NOMO-1 treated with dmso at 0.1 percent for 144 hours (cell line): ENCODE results near the gene HLA-F.

Source experiments
- DNase-seq: peaks from one replicate; lab custom pipeline; 2025; ENCODE audit not compliant: unreplicated experiment; lab: John Stamatoyannopoulos, UW

Gene HLA-F

DNA sequence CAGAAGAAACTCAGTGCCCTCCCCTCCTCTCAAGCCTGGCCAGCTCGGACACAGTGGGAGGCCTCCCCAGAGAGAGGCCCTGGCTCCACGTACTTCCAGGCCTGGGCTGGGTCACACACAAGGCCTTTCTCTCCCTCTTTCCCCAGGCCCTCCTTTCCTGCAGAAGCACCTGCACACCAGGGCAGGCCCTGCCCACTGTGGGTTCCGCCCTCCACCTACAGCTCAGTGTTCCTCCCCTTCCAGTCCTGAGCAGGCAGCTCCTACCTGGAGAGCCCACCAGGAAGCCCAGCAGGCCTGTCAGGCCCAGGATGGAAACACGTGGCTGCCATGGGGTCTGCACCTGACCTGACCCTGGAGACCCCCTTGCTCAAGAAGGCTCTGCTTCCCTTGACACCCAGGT lies 18.9 kb downstream of the HLA-F start:
- DNase-seq: no peak

DNA sequence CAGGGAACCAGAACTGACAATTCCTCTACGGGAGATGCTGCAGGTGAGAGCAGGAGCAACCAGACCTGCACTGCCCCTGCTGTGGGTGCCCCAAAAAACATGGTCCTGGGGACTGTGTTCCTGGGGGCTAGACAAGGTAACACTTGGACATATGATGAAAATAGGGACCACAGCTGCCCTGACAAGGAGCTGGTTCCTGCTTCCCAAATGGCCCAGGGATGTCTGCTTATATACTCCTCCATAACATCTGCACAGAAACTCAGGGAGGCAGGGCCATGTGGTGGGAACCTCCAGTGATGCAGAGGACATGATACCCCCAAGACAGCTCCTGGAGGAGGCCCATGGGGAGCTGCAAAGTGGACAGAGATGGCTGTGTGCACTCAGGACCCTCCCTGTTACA lies 19.8 kb downstream of the HLA-F start:
- no peak for DNase-seq

DNA sequence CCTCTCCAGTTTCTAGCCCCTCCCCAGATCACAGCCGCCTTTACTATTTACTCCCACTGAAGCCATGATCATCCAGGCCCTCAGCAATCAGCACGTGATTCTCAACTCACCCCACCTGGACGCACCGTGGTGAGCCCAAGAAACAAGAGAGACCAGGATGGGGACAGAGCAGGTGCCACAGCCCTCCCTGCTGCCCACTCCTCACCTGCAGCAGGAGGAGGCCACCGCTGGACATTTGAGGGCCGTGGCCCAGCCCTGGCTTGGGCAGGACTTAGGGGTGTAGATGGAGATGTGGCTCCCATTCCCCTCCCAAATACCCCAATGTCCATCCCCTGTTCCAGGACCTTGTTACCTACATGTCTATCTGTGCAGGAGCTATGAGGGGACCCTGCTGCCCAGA lies 20.3 kb downstream of the HLA-F start:
- no peak for DNase-seq

DNA sequence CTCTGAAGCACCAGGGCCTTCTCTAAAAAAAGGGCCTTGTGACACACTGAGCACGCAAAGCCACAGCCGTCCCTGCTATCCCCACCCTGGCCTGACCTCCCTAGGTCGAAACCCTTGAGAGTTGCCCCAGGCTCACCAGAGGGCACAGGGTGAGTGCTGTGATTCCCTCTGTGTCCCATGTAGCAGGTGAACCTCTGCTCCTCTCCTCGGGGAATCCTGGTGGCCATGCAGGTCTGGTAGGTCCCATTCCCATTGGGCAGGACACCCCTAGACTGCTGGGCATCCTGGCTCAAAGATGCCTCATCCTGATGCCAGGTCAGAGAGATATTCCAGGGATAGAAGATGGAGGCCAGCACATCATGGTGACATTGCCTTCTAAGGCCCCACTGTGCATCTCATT lies 20.9 kb downstream of the HLA-F start:
- DNase-seq: no peak

DNA sequence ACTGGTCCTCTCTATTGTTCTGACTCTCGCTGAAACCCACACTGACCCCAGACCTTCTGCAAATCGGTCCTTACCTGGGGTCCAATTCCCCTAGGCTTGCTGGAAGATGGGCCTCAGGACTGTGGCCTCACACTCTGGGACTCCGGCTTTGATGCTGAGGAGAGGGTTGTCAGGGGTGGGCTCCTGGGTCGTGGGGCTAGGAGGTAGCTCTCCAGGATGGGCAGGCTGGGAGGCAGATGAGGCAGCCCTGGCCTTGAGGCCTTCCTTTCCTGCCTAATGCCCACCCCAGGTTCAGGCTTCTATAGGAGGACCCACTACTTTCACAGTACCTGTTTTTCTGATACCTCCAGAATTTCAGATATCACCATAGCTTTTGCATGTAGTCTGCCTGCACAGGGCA lies 21.4 kb downstream of the HLA-F start:
- no peak for DNase-seq

DNA sequence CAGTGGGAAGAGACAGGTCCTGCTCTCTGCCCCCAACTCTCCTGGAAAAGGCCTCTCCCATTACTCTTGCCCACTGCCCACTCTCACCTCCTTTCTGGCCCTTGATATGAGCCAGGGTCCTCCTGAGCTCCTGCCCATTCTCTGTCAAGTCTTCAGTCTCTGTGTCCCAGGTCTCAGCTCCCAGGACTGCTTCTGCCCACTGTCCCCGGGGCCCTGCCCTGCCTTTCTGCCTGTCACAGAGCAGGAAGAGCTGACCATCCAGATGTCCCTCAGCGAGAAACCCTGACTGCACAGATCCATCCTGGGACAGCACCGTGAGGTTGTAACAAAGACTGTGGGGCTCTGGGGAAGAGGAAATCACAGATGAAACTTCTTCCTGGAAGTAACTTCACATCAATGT lies 22.2 kb downstream of the HLA-F start:
- DNase-seq: no peak

DNA sequence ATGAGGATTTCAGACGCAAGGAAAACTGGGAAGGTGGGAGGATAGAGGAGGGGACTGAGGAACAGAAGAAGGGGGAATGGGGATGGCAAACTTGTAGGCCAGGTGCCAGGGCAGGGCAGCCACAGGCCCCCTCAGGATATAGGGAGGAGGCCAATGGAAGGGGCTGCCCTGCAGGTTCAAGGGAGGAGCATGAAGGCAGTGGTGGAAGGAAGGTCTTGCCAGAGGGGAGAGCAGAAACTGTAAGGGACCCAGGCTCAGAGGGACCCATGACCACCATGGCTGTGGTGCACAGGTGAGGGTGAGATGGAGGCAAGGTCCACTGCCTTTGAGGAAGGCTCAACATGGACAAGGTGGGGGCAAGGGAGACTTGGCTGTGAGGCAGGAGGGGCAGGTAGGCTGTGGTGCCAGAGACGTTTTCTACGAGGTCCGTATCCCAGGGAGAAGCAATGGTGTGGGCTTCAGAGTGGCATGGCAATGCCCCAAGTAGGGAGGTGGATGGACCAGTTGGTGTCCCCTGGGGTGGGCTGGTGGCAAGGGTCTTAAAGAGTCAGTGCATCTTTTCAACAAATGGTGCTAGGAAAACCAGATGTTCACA lies 22.7 kb downstream of the HLA-F start:
- no peak for DNase-seq

DNA sequence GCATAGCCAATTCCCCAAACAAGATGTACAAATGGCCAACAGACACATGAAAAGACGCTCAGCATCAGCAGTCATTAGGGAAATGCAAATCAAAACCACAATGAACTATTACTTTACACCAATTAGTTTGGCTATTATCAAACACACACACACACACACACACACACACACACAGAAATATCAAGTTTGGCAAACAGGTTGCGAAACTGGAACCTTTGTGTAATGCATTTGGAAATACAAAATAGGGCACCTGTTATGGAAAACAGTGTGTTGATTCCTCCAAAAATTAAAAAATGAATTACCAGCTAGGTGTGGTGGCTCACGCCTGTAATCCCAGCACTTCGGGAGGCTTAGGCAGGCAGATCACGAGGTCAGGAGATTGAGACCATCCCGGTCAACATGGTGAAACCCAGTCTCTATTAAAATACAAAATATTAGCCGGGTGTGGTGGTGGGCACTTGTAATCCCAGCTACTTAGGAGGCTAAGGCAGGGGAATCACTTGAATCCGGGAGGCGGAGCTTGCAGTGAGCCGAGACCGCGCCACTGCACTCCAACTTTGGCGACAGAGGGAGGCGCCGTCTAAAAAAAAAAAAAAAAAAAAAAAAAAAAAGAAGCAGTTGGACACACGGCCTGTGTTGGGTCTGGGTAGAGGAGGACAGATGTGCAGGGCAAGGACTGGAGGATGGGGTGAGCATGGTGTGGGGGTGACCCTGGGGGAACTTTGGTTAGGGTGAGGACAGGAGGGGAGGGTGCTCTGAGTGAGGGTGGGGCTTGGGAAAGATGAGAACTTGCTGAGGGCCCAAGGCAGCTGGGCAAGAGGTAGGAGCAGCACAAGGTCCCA lies 23.8 kb downstream of the HLA-F start:
- DNase-seq: no peak

DNA sequence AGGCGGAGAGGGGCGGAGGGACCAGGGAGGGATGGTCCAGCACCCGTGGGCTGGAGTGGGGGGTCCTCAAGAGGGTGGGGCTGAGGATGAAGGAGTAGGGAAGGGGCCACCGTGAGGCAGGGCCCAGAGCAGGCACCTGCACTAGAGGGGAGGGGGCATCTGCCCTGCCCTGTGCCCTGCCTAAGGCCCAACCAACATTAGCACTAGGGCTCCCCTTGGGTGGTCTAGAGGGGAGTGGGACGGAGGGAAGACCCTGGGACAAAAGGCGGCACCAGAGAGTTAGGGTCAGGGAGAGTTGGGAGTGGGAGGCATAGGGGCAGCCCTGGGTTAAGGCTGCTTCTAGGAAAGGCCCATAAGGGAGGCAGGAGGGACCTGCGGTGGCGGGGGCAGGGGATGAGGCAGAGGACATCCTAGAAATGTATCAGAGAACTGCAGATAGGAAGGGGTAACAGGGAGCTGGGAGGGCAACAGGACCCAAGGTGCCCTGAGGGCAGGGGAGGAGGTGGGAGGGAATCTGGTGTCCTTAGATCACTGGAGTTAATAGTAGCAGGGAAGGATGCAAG lies 24.5 kb downstream of the HLA-F start:
- DNase-seq: no peak

DNA sequence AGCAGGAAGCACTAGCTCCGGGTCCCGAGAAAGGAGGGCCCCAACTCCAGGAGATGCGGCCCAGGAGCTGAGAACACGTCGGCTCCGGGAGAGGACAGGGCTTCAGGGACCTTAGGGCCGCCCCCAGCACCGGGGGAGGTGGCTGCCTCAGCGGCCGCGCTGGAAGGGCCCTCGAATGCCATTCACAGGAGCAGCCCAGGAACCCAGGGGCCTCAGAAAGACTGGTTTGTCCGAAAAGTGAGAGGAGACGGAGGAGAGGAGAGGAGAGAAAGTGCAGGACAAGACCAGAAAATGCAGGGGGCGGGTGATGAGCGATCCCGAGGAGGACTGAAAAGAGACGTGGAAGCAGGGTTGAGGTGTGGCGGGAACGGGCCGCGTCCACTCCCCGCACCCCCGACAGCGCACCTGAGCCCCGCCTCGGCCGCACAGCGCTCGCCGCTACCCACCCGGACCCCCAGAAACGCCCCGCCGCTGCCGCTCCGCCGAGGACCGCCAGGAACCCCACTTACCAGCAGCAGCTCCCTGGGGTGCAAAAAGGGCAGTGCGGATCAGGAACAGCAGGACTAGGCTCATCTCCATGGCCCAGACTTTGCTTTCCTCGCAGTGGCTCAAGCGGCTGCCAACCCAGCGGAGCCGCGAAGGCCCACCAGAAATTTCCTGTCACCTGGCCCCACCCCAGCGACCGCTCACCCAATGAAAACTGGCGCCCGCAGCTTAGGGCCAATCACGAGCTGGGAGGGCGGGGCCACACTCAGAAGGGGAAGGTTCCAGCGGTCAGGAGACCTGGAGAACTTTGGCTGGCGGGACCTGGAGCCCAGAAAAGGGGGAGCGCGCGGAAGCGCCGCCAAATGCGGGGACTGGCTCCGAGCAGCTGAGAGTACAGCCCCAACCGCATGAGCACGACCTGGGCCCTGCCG lies 25.4 kb downstream of the HLA-F start:
- peak; percentile 81 for DNase-seq

DNA sequence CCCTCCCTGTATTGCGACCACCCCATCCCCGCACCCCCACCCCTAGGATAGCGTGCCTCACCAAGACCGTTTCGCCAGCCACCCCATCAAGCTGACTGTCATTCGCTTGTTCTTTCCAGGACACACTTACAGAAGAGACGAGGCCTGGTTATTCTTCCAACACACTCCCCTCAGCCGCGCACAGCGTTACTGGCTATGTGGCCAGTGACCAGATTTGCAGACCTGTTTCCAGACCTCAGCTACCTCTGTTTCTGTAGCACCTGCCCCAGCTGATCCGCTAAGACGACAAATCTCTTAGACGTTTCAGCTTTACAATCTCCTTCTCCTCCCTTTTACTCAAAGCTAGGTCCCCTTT lies 26.1 kb downstream of the HLA-F start:
- no peak for DNase-seq

DNA sequence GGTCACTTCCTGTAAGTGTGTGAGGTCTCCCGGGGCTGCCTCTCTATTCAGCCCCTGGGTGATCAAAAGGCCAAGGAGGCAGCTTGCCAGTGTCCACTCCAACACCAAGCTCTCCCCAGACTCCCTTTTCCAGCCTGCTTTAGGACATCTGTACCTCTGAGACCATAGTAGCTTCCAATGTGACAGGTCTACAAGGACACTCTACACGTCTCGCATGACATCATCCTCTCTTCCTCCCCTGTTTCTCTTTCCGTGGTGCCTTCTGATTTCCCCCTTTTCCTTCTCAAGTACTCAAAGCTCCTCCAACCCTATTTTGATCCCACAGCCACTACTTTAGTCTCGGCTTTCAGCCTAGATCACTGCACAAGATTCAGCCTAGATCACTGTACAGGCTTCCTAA lies 26.4 kb downstream of the HLA-F start:
- no peak for DNase-seq

DNA sequence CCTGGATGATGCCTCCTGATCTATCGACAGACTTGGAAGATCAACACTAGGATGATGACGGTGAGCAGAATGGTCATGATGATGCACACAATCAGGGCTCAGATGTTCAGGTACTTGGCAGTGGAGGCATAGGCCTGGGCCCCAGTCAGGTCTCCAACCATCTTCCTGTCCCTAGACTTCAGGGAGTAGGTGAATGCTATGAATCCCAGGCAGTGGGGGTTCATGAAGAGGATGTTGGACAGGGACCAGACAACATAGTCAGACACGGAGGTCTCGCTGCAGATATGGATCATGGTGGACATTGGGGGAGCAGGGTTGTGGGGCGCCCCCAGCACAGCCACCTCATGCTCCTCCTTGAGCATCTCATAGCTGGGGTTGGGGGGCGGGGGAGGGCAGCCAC lies 27.5 kb downstream of the HLA-F start:
- no peak for DNase-seq

DNA sequence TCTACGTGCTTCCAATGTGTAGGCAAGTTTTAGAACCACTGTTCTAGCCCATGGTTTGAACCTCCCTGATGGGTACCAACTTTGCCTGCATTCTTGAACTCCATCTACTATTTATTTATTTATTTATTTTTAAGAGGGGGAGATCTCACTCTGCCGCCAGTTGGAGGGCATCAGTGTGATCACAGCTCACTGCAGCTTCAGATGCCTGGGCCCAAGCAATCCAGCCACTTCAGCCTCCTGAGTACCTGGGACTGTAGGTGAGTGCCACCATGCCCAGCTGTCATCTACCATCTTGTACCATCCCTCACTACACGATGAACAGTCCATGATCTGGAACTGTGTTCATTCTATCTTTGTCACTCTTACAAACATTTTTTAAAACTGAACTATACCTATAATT lies 28.2 kb downstream of the HLA-F start:
- no peak for DNase-seq

DNA sequence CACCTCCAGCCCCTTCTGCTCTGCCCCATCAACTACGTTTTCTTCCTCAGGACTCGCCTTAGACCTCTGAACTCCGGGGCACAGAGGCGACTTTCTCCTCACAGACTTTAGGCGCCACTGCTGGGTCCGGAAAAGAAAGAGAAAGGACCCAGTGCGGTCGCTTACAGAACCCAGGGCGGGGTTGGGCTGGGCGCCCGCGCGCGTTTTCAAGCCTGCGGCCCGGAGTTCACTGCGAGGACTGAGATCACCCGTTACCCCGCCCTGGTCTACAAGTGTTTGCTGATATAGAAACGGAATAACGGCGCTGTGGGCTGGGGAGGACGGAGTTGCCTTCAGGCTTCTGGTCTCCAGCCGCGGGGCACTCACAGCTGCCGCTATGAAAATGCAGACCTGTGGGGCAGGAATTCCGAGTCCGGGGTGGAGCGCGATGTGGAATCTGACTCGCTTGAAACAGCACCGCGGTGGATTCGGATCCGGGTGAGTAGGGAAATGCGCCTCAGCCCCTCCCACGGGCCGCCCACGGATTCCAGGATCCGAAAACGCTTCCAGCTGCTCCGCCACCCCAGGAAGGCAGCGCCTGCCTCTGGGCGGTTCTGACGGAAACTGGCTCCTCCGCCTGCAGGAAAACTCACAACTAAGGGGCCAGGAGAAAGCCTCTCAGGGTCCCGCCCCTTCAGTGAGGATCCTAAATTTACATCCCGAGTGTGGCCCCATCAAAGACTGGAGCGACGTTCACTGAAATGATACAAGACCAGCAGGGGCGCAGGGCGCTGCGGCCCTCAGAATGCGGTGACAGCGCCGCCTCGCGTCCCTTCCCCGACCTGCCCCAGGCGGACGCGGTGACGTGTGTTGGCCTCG lies 29.4 kb downstream of the HLA-F start:
- peak; percentile 85 for DNase-seq

DNA sequence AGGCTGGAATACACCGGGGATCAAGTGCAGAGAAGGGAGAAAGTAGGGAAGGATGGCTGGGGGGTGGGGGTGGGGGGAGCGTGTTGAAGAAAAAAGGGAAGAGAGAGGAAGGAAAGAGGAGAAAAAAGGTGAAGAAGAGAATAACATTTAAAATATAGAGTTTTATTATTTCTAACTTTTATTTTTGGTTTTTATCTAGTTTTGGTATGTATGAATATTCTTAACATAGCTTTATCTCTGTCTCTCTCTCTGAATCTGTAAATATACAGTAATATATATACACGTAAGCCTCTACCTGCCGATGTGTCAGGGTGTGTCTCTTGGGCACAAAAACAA lies 30.0 kb downstream of the HLA-F start:
- DNase-seq: no peak

DNA sequence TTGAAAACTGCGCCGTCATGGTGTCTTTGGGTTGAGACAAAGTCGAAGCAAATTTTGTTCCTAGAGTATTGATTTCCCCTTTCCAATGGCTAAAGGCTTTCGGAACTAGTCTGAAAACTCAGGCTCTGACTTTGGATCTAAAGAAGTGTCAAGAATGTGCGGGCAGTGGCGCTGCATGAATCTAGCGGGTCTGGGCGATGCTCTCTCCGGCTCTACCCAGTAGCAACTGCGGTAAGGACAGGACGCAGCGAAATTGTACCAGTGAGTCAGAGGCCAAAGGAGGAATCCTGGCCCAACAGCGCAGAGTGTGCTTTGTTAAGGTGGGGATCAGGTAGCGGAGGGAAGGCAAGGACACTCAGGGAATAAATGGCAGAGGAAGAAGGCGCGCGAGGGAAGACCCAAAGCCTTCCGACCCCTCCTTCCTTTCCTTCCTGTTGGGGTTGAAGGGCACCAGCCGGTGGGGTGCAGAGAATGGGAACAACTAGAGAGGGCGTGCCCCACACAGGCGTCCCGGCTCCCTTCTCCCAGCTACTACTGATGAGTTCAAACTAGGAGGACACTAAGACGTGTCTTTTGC lies 32.1 kb downstream of the HLA-F start:
- no peak for DNase-seq

DNA sequence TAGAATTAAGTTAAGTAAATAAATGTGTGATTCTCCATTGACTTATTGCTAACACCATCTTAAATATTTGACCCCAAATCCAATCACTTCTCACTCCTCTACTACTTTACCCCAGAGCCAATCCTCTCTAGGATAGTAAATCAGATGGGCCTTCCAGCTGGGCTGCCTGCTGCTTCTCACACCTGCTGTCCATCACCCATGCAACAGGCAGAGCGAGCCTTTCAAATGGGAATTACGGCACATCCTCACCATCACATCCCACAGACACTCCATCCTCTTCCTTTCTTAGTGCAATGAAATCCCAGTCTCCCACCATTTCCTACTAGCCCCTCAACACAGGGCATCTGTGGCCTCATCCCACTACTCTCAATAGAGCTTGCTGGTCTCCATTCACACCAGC lies 34.0 kb downstream of the HLA-F start:
- DNase-seq: no peak

DNA sequence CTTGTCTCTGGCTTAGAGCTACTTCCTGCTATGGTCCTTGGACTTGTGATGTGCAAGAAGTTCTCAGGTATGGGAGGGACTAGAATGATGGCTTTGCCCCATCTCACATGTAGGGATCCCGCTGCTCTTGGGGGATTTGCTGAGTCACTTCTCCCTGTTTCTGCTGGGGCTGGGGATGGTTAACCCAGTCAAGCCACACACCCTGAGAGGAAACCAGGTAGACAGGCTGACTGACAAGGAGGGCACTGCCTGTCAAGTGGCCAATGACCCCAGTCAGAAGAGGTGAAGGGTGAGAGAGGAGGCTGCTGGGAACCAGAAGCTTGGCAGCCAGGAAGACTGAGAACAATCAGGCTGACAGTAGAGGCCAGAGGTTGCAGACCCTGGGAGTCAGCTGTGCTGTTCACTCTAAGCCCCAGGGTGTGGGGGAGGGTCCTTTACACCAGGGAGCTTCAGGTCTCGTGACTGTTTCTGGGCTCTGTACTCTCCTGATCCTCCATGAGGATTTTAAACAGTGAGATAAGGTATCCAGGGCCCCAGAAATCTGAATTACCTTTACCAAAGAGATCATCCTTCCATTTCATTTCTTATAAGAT lies 34.6 kb downstream of the HLA-F start:
- no peak for DNase-seq

DNA sequence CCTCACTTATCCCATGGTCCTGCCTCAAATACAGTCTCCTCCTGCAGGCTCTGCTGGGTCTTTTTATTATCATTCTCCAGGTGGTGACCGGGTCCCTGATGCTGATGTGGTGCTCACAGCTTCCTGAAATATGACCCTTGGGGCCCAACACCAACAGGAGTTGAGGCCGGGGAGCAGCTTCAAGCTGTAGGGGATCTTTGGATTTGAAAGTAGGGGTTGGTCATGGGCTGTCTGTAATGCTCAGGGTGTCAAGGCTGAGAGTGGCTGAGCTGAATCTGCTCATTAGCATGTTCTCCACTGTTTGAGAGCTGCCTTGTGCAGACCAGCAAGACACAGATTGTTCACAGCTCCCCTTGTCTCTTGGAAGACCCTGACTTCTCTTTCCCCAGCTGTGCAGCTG lies 35.5 kb downstream of the HLA-F start:
- no peak for DNase-seq
